ENCODE results near the gene ZIC2.

The ZIC2 gene

GRCh38 chr13:99974296-99974938 lies 7.2 kb upstream of the ZIC2 start:
- no peak for DNase-seq (ENCODE audit: low read depth)

GRCh38 chr13:99974939-99975561 lies 6.5 kb upstream of the ZIC2 start:
- DNase-seq (ENCODE audit: low read depth), result no peak

DNA sequence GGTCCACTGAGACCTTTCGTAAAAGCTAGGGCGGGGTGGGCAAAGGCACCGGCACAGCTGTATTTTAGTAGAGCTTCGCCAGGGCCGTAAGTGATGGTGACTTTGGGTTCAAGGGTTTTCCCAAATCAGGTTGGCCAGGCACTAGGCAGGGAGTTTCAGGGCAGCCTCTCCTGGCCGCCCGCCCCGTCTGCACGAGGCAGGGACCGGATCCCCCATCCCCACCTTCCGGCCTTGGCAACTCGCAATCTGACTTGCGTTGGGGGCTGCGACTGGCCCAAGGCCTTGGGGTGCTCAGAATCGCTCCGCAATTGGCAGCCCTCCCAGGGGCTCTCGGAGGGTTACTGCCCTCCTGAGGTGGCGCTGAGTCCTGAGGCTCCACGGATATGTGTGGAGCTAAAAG lies 6.0 kb upstream of the ZIC2 start:
- DNase-seq (ENCODE audit: low read depth), result no peak

DNA sequence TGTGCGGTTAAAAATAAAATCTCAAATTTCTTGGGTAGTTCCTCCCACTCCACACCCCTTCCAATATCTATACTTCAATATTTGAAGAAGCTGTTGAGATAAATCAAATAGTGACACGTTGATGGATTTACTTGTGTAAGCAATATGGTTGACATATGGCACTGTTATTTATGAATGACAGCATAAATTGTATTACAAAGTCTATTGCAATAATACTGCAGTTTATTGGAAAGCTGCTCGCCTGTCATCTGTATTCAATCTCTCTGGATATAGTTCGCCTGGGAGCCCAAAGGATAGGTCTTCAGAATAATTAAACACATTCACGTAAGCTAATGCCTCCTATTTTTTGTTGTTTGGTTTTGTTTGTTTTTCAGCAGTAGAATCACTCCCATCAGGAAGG lies 5.0 kb upstream of the ZIC2 start:
- no peak for DNase-seq (ENCODE audit: low read depth)

GRCh38 chr13:99977334-99977911 lies 4.2 kb upstream of the ZIC2 start:
- DNase-seq (ENCODE audit: low read depth), result no peak

DNA sequence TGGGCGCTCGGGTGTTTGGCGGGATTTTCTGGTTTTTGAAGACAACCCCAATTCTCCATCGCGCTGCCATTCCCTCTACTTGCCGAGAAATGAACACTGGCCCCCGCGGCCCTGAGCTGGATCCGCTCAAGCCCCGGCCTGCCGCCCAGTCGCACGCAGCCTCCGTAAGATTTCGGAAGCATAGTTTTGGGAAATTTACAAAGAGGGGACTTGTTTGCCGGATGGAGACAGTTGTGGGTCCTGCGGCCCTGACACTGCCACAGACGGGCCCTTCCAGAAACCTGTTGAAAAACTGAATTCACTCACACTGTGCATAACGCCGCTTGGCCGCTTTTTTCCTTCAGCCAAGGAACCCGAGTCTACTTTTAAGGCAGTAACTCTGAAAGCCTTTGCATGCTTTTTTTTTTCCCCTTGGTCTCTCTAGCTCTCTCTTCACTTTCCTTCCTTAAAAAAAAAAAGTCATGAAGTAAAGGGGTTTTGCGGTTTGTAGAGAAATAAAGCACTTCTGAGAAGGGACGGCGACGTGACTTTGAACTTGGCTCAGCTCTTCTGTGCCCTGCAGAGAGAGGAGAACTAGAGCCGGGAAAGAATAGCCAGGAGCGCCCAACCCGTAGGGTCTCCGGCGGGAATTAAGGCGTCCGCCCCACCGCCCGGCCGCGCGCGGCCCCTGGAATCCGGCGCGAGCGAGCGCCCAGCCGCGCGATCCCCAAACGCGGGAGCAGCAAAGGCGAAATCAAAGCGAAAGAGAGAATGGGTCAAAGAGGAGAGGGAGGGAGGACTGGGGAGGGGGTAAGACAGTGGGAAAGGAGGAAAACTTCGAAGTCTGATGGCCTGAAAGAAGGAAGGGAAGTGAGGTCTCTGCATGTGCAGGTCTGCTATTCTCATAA lies 3.4 kb upstream of the ZIC2 start:
- DNase-seq (ENCODE audit: low read depth), result no peak

DNA sequence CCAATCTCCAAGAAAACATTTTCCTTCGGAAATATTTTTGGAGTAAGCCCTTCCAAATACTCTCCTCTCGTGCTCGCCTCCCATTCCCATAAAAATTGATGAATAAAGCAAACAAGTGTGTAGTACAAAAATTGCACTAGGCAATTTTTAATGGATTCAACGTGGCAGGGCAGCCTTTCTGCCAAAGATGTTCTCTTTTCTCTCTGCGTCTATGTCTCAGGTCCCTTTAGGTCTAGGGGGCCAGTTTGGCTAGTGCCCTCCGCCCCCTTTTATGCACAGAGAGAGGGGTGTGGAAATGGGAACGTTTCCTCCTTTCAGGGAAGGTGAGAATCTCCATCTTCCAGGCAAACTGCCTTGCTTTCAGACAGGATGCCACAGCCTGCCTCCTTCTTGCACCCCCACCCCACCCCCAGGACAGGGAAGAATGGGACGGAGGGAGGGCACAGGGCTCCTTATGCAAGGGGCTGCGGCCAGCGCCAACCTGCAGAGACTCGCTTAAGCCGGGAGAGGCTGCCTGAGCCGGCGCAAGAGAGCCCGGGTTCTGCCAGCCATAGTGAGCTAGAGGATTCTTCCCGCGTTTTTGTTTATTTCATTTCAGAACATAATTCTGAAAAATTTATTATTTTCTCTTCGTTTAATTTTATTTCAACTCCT lies 2.7 kb upstream of the ZIC2 start:
- no peak for DNase-seq (ENCODE audit: low read depth)

DNA sequence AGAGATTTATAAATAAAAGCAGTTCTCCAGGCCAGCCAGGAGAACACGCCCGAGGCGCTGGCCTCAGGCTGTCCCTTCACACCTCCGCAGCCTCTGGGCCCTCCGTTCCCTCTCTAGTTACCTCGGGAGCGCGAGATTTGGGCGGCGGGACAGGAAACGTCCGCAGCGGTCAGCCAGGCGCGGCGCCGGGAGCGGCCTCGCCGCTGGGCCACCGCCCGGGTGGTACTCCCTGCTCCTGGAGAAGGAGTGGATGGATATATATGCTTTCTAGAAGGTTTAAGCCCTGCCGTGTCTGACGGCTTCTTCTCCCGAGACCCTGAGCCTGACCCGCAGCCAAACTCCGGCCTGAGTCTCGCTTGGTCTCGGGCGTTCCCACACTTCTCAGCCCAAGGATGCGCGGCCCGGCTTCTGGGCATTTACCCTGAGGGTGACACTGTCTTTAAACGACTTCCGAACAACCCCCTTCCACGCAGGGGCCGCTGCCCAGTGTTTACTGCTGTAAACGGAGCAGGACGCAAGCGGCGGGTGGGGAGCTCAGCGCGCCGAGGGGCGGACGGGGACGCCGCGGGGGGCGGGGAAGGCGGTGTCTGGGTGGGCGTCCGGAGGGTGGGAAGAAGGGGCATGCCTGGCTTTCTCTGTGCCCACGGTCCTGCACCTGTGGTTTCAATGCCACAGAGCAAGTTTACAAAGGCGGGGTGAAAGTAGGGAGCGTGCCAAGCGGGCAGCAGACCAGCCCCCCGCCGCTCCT lies 2.0 kb upstream of the ZIC2 start:
- DNase-seq (ENCODE audit: low read depth), result no peak

DNA sequence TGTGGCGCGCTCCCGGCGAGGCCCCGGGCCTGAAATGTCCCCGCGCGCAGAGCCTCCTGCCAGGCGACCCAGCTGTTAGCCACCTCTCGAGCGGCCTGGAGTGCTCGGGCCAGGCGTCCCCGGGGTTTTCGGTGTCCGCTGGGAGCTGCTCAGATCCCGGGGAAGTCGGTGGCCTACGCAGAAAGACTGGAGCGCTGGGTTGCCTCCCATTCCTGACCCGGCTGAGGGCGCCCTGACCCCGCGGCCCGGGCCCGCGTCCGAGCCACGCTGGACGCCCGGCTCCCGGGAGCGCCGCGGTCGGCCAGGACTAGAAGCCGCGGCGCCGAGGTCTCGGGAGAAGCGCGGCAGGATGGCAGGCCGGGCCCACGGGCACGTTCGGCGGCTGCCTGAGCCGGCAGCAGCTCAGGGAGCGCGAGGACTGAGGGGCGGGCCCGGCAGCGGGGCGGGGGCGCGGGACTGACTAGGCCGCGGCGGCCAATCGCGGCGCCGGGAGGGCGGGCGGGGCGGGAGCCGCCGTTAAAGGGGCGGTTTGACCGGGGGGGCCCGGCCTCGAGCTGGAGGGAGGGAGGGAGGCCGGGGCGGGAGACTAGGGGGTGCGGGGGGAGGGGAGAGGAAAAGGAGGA lies 1.3 kb upstream of the ZIC2 start:
- no peak for DNase-seq (ENCODE audit: low read depth)

DNA sequence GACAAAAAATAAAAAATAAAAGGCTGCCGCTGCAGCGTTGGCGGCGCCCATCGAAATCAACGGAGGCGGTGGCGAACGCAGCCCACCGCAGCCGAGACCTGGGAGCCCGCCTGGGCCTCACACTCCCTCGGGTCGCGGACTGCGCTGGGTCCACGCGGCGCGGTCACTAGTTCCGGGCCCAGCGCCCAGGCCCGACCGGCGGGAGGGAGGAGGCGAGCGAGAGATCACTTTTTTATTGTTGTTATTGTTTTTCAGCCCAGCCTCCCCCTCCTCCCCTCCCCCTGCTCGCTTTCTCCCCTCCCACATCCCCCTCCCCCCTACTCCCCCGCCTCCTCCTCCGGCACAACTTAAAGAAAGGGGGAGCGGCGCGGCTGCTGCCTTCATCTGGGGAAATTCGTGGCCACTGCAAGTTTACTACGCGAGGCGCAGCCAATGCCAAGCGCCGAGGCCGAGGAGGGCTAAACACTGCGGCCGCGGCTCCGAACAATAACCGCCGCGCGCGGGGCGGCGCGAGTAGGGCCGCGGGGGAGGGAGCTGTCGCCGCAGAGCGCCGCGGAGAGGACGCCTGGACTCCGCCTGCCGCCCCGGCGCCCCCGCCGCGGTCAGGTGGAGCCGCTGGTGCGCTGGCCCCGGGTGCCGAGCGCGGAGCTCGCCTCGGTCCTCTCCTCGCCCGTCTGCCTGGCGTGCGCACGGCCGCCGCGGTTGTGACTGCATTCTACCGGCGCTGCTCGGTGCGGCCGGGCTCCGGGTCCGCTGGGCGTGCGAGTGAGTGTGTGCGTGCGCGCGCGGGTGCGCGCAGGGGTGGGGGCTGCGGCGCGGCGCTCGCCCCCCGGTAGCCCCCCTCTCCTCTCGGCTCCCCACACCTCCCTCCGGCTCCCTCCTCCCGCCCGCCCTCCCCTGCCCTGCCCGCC lies 505 bp upstream of the ZIC2 start:
- DNase-seq (ENCODE audit: low read depth), result no peak

DNA sequence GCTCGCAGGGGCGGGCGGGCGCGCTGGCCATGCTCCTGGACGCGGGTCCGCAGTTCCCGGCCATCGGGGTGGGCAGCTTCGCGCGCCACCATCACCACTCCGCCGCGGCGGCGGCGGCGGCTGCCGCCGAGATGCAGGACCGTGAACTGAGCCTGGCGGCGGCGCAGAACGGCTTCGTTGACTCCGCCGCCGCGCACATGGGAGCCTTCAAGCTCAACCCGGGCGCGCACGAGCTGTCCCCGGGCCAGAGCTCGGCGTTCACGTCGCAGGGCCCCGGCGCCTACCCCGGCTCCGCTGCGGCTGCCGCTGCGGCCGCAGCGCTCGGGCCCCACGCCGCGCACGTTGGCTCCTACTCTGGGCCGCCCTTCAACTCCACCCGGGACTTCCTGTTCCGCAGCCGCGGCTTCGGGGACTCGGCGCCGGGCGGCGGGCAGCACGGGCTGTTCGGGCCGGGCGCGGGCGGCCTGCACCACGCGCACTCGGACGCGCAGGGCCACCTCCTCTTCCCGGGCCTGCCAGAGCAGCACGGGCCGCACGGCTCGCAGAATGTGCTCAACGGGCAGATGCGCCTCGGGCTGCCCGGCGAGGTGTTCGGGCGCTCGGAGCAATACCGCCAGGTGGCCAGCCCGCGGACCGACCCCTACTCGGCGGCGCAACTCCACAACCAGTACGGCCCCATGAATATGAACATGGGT lies 599 bp downstream of the ZIC2 start:
- DNase-seq (ENCODE audit: low read depth), result no peak

GRCh38 chr13:99982731-99983498 lies 1.3 kb downstream of the ZIC2 start:
- no peak for DNase-seq (ENCODE audit: low read depth)

- DNase-seq (ENCODE audit: low read depth), result no peak
These were observed 2.2 kb downstream of the ZIC2 start for GRCh38 chr13:99983499-99984401.

GRCh38 chr13:99984461-99985240 lies 3.1 kb downstream of the ZIC2 start:
- DNase-seq (ENCODE audit: low read depth), result no peak

DNA sequence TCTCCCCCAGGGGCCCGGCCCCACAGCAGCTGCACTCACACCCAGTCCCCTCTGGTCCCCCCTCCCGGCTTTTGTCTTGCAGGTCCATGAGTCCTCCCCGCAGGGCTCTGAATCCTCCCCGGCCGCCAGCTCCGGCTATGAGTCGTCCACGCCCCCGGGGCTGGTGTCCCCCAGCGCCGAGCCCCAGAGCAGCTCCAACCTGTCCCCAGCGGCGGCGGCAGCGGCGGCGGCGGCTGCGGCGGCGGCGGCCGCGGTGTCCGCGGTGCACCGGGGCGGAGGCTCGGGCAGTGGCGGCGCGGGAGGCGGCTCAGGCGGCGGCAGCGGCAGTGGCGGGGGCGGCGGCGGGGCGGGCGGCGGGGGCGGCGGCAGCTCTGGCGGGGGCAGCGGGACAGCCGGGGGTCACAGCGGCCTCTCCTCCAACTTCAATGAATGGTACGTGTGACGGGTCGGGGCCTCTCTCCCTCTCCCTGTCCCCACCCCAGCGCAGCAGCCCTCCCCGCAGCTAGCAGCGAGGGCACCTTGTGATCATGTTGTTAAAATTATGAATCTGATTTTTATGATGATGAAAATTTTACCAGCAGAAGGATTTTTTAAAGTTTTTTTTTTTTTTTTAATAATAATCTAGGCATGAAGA lies 3.8 kb downstream of the ZIC2 start:
- no peak for DNase-seq (ENCODE audit: low read depth)

- no peak for DNase-seq (ENCODE audit: low read depth)
These were observed 4.4 kb downstream of the ZIC2 start for GRCh38 chr13:99985886-99986527.

Measured in GM04504 (cell line).